ENCODE measurements around the gene RIC8B. TPM values are rescaled to one million over a fixed set of nuclear protein-coding genes. Genes with fewer than 3 reads are reported as not detected.

The RIC8B gene
- total RNA-seq, 1 donor from 2014 or later = 22.1 TPM

- H3K4me3 Mint-ChIP-seq = no peak overlapping the region
- H3K27ac Mint-ChIP-seq = peak overlapping the region; percentile 43
- no peak for DNase-seq (ENCODE audit: extremely low spot score, unreplicated experiment)
- H3K4me1 Mint-ChIP-seq (ENCODE audit: unreplicated experiment) = peaks cover 27% of the 10 kb centered on the region
- H3K36me3 Mint-ChIP-seq = no peaks in the 10 kb centered on the region
- H3K9me3 Mint-ChIP-seq = no peaks in the 10 kb centered on the region
- H3K27me3 Mint-ChIP-seq = no peaks in the 10 kb centered on the region
- no peak for TF ChIP-seq CTCF (conservative IDR thresholded peaks at IDR 0.05)
Observed at GRCh38 chr12:106759526-106760183, 14.8 kb upstream of the RIC8B start.

- H3K27me3 Mint-ChIP-seq = no peaks in the 10 kb centered on the region
- H3K27ac Mint-ChIP-seq = peak overlapping the region; percentile 43
- H3K36me3 Mint-ChIP-seq = no peaks in the 10 kb centered on the region
- TF ChIP-seq CTCF (conservative IDR thresholded peaks at IDR 0.05) = no peak
- H3K4me1 Mint-ChIP-seq (ENCODE audit: unreplicated experiment) = peaks cover 27% of the 10 kb centered on the region
- no peak for DNase-seq (ENCODE audit: extremely low spot score, unreplicated experiment)
- H3K4me3 Mint-ChIP-seq = peak overlapping the region; percentile 4
- H3K9me3 Mint-ChIP-seq = no peaks in the 10 kb centered on the region
Observed at GRCh38 chr12:106760184-106760531, 14.3 kb upstream of the RIC8B start.

GRCh38 chr12:106764220-106764619 is 10.3 kb upstream of the RIC8B start:
- Mint-ChIP-seq H3K27ac (no peak overlapping the region), H3K9me3 (peaks cover 3% of the 10 kb centered on the region), H3K36me3 (no peaks in the 10 kb centered on the region), H3K4me3 (no peak overlapping the region), H3K27me3 (peaks cover 10% of the 10 kb centered on the region), H3K4me1 (ENCODE audit: unreplicated experiment) (peaks cover 43% of the 10 kb centered on the region)
- TF ChIP-seq CTCF (conservative IDR thresholded peaks at IDR 0.05) = no peak
- no peak for DNase-seq (ENCODE audit: extremely low spot score, unreplicated experiment)

- peaks cover 3% of the 10 kb centered on the region for H3K9me3 Mint-ChIP-seq
- no peak for DNase-seq (ENCODE audit: extremely low spot score, unreplicated experiment)
- H3K4me3 Mint-ChIP-seq = no peak overlapping the region
- no peak for TF ChIP-seq CTCF (conservative IDR thresholded peaks at IDR 0.05)
- peaks cover 13% of the 10 kb centered on the region for H3K27me3 Mint-ChIP-seq
- H3K36me3 Mint-ChIP-seq = no peaks in the 10 kb centered on the region
- peaks cover 46% of the 10 kb centered on the region for H3K4me1 Mint-ChIP-seq (ENCODE audit: unreplicated experiment)
- no peak overlapping the region for H3K27ac Mint-ChIP-seq
Observed at GRCh38 chr12:106764738-106765137, 9.7 kb upstream of the RIC8B start.

GRCh38 chr12:106766393-106766826 is 8.1 kb upstream of the RIC8B start:
- Mint-ChIP-seq H3K27me3 (peaks cover 16% of the 10 kb centered on the region), H3K27ac (peak overlapping the region; percentile 34), H3K4me1 (ENCODE audit: unreplicated experiment) (peaks cover 38% of the 10 kb centered on the region), H3K4me3 (no peak overlapping the region), H3K9me3 (peaks cover 3% of the 10 kb centered on the region), H3K36me3 (no peaks in the 10 kb centered on the region)
- DNase-seq (ENCODE audit: extremely low spot score, unreplicated experiment) = no peak
- no peak for TF ChIP-seq CTCF (conservative IDR thresholded peaks at IDR 0.05)

Data from type B pancreatic cell (in vitro differentiated cells).